HEK293 (cell line): ENCODE measurements around the gene NMS.

ENCODE experiments used
- CTCF ChIA-PET: fragments of 350-600 bp; formaldehyde crosslinking; extraction: SDS; loops from one replicate; lab custom pipeline; 2021; ENCODE audit warnings: antibody characterized with exemption; lab: Yijun Ruan, JAX
- POLR2A ChIA-PET: fragments of 300-600 bp; formaldehyde crosslinking; extraction: SDS; loops from one replicate; lab custom pipeline; 2020; ENCODE audit warnings: antibody characterized with exemption, inconsistent platforms; lab: Yijun Ruan, JAX
- H3K27ac ChIP-seq: fragments of 200-500 bp; sonication (Bioruptor generic); 2 replicates; pipeline ENCODE4 v1.5.1; 2014; ENCODE audit warnings: low read depth, low read length, control low read depth, inconsistent platforms; ENCODE audit errors: extremely low read depth
- H3K36me3 ChIP-seq, 2 experiments: fragments of 200-500 bp in 1 of 2; sonication (Bioruptor generic) in 1 of 2; 1 replicate in 1 of 2; 2 replicates in 1 of 2; pipeline ENCODE4 v1.5.1; 2014 to 2017; ENCODE audit warnings: inconsistent platforms in 2 of 2, low read length in 2 of 2; ENCODE audit not compliant: control insufficient read depth in 2 of 2, insufficient read depth in 1 of 2
- H3K4me1 ChIP-seq: fragments of 200-500 bp; sonication (Bioruptor generic); 2 replicates; pipeline ENCODE4 v1.5.1; 2014; ENCODE audit warnings: mild to moderate bottlenecking, low read length, inconsistent platforms; ENCODE audit not compliant: control insufficient read depth, insufficient read depth
- H3K4me3 ChIP-seq: 2 replicates; pipeline ENCODE4 v1.5.1; 2011; ENCODE audit warnings: low read depth, mild to moderate bottlenecking, control low read depth, low read length, moderate library complexity
- H3K9me3 ChIP-seq: fragments of 200-500 bp; sonication (Bioruptor generic); 2 replicates; pipeline ENCODE4 v1.5.1; 2014; ENCODE audit warnings: low read depth, low read length, inconsistent platforms; ENCODE audit not compliant: control insufficient read depth, insufficient read depth
- GFI1B ChIP-seq: fragments of 450-650 bp; formaldehyde crosslinking; IDR thresholded peaks from 2 replicates; pipeline ENCODE4 v1.5.1; 2016; ENCODE audit warnings: missing biosample characterization, missing genetic modification characterization
- GLIS1 ChIP-seq: fragments of 450-650 bp; formaldehyde crosslinking; IDR thresholded peaks from 2 replicates; pipeline ENCODE4 v1.5.1; 2016; ENCODE audit warnings: missing biosample characterization, missing genetic modification characterization
- SP3 ChIP-seq: fragments of 450-650 bp; formaldehyde crosslinking; IDR thresholded peaks from 2 replicates; pipeline ENCODE4 v1.5.1; 2016; ENCODE audit warnings: missing biosample characterization, missing genetic modification characterization
- TCF7L2 ChIP-seq: IDR thresholded peaks from 2 replicates; pipeline ENCODE4 v1.6.1; 2011; ENCODE audit warnings: low read depth, mild to moderate bottlenecking, inconsistent platforms, low read length, moderate library complexity, borderline replicate concordance
- WT1 ChIP-seq: fragments of 450-650 bp; formaldehyde crosslinking; IDR thresholded peaks from 2 replicates; pipeline ENCODE4 v1.5.1; 2016; ENCODE audit warnings: missing biosample characterization, missing genetic modification characterization
- ZBTB48 ChIP-seq: fragments of 450-650 bp; formaldehyde crosslinking; IDR thresholded peaks from 2 replicates; pipeline ENCODE4 v1.5.1; 2016; ENCODE audit warnings: missing biosample characterization, missing genetic modification characterization
- ZBTB7A ChIP-seq: fragments of 450-650 bp; formaldehyde crosslinking; IDR thresholded peaks from 2 replicates; pipeline ENCODE4 v1.5.1; 2016; ENCODE audit warnings: low read depth, missing biosample characterization, missing genetic modification characterization
- ZFP3 ChIP-seq: fragments of 450-650 bp; formaldehyde crosslinking; IDR thresholded peaks from 2 replicates; pipeline ENCODE4 v1.5.1; 2016; ENCODE audit warnings: low read depth, missing biosample characterization, missing genetic modification characterization
- ZFP41 ChIP-seq: fragments of 450-650 bp; formaldehyde crosslinking; IDR thresholded peaks from 2 replicates; pipeline ENCODE4 v1.5.1; 2016; ENCODE audit warnings: missing biosample characterization, missing genetic modification characterization, borderline replicate concordance
- ZNF121 ChIP-seq: fragments of 450-650 bp; formaldehyde crosslinking; IDR thresholded peaks from 2 replicates; pipeline ENCODE4 v1.5.1; 2016; ENCODE audit warnings: missing biosample characterization, missing genetic modification characterization
- ZNF184 ChIP-seq: fragments of 450-650 bp; IDR thresholded peaks from 2 replicates; pipeline ENCODE4 v1.5.1; 2018; ENCODE audit warnings: missing biosample characterization, mild to moderate bottlenecking, missing genetic modification characterization
- ZNF23 ChIP-seq: fragments of 450-650 bp; formaldehyde crosslinking; IDR thresholded peaks from 2 replicates; pipeline ENCODE4 v1.5.1; 2016; ENCODE audit warnings: missing biosample characterization, missing genetic modification characterization, borderline replicate concordance
- ZNF239 ChIP-seq: fragments of 450-650 bp; formaldehyde crosslinking; IDR thresholded peaks from 2 replicates; pipeline ENCODE4 v1.5.1; 2016; ENCODE audit warnings: missing biosample characterization, missing genetic modification characterization
- ZNF341 ChIP-seq: fragments of 450-650 bp; formaldehyde crosslinking; IDR thresholded peaks from 2 replicates; pipeline ENCODE4; 2016; ENCODE audit warnings: low read depth, missing biosample characterization, missing genetic modification characterization
- ZNF473 ChIP-seq: fragments of 450-650 bp; formaldehyde crosslinking; IDR thresholded peaks from 2 replicates; pipeline ENCODE4 v1.5.1; 2017; ENCODE audit warnings: missing biosample characterization, missing genetic modification characterization
- ZNF530 ChIP-seq: fragments of 450-650 bp; formaldehyde crosslinking; IDR thresholded peaks from 2 replicates; pipeline ENCODE4 v1.5.1; 2016; ENCODE audit warnings: low read depth, missing biosample characterization, missing genetic modification characterization
- ZNF561 ChIP-seq: fragments of 450-650 bp; IDR thresholded peaks from 2 replicates; pipeline ENCODE4 v1.5.1; 2018; ENCODE audit warnings: missing biosample characterization, missing genetic modification characterization, borderline replicate concordance
- ZNF596 ChIP-seq: fragments of 450-650 bp; IDR thresholded peaks from 2 replicates; pipeline ENCODE4 v1.5.0; 2018; ENCODE audit warnings: missing biosample characterization, mild to moderate bottlenecking, missing genetic modification characterization, moderate library complexity
- ZNF707 ChIP-seq: fragments of 450-650 bp; formaldehyde crosslinking; IDR thresholded peaks from 2 replicates; pipeline ENCODE4 v1.5.1; 2016; ENCODE audit warnings: missing biosample characterization, missing genetic modification characterization
- ZNF76 ChIP-seq: fragments of 450-650 bp; formaldehyde crosslinking; IDR thresholded peaks from 2 replicates; pipeline ENCODE4; 2016; ENCODE audit warnings: low read depth, missing biosample characterization, missing genetic modification characterization, borderline replicate concordance
- ZNF785 ChIP-seq: fragments of 450-650 bp; formaldehyde crosslinking; IDR thresholded peaks from 2 replicates; pipeline ENCODE4 v1.5.1; 2016; ENCODE audit warnings: missing biosample characterization, missing genetic modification characterization
- ZSCAN30 ChIP-seq: fragments of 450-650 bp; IDR thresholded peaks from 2 replicates; pipeline ENCODE4 v1.5.1; 2018; ENCODE audit warnings: missing biosample characterization, mild to moderate bottlenecking, missing genetic modification characterization, moderate library complexity
- TF ChIP-seq, protein P1 (sequence below): fragments of 450-650 bp; IDR thresholded peaks from 2 replicates; pipeline ENCODE4 v1.5.1; 2018; ENCODE audit warnings: missing biosample characterization, mild to moderate bottlenecking, missing genetic modification characterization
- TF ChIP-seq, protein P2 (sequence below): fragments of 450-650 bp; formaldehyde crosslinking; IDR thresholded peaks from 2 replicates; pipeline ENCODE4 v1.5.1; 2017; ENCODE audit warnings: missing biosample characterization, mild to moderate bottlenecking, missing genetic modification characterization, moderate library complexity
- TF ChIP-seq, protein P3 (sequence below): fragments of 450-650 bp; formaldehyde crosslinking; IDR thresholded peaks from 2 replicates; pipeline ENCODE4 v1.5.1; 2016; ENCODE audit warnings: missing biosample characterization, missing genetic modification characterization

Gene NMS

DNA sequence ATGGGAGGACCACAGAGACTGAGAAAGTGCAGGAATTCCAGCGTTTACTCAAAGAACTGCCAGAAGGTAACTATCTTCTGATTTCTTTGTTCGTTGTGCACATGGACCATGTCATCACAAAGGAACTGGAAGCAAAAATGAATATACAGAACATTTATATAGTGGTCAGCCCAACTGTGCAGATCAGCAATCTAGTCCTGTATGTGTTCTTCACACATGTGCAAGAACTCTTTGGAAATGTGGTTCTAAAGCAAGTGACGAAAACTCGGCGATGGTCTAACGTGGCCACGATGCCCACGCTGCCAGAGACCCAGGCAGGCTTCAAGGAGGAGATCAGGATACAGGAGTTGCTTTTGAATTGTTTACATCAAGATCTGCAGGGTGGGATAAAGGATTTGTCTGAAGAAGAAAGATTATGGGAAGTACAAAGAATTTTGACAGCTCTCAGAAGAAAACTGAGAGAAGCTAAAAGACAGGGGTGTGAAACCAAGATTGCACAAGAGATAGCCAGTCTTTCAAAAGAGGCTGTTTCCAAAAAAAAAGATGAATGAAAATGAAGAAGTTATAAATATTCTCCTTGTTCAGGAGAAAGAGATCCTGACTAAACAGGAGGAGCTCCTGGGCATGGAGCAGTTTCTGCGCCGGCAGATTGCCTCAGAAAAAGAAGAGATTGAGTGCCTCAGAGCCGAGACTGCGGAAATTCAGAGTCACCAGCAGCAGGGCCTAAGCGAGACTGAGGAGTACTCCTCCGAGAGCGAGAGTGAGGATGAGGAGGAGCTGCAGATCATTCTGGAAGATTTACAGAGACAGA lies 44.5 kb upstream of the NMS start (continued):
- TF ChIP-seq ZBTB48 (tag by site-specific recombination) = no peak
- no peak for TF ChIP-seq SP3 (tag by site-specific recombination)
- no peak for TF ChIP-seq ZNF785
- TF ChIP-seq ZNF121 (tag by site-specific recombination) = no peak
- no peak for TF ChIP-seq WT1 (tag by site-specific recombination)
- TF ChIP-seq ZNF707 = no peak
- TF ChIP-seq ZNF341 (tag by site-specific recombination) = no peak
- no peak for TF ChIP-seq GLIS1 (tag by site-specific recombination)
- TF ChIP-seq, all 188 proteins: peak for 0

DNA sequence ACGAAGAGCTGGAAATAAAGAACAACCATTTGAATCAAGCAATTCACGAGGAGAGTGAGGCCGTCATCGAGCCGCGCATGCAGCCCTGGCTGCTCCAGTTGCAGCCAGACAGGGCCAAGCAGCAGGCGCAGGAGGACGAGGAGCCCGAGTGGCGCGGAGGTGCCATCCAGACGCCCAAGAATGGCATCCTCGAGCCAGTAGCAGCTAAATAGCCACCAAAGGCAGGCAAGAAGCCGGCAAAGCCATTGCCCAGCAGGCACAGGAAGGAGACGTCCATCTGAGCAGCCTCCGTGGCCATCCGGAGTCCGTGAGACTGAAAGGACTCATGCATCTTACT lies 43.9 kb upstream of the NMS start:
- TF ChIP-seq ZFP3 (tag by site-specific recombination) (no peak), ZNF76 (tag by site-specific recombination) (no peak), GFI1B (tag by site-specific recombination) (no peak), ZNF184 (tag by site-specific recombination) (no peak), ZBTB7A (tag by site-specific recombination) (no peak), ZNF473 (tag by site-specific recombination) (no peak), ZNF23 (no peak), ZSCAN30 (tag by site-specific recombination) (no peak), TCF7L2 (no peak), ZNF596 (no peak), ZFP41 (tag by site-specific recombination) (no peak), ZNF530 (no peak)
- TF ChIP-seq, protein P1, sequence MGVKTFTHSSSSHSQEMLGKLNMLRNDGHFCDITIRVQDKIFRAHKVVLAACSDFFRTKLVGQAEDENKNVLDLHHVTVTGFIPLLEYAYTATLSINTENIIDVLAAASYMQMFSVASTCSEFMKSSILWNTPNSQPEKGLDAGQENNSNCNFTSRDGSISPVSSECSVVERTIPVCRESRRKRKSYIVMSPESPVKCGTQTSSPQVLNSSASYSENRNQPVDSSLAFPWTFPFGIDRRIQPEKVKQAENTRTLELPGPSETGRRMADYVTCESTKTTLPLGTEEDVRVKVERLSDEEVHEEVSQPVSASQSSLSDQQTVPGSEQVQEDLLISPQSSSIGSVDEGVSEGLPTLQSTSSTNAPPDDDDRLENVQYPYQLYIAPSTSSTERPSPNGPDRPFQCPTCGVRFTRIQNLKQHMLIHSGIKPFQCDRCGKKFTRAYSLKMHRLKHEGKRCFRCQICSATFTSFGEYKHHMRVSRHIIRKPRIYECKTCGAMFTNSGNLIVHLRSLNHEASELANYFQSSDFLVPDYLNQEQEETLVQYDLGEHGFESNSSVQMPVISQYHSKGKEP (tag by site-specific recombination) = no peak
- TF ChIP-seq, protein P2, sequence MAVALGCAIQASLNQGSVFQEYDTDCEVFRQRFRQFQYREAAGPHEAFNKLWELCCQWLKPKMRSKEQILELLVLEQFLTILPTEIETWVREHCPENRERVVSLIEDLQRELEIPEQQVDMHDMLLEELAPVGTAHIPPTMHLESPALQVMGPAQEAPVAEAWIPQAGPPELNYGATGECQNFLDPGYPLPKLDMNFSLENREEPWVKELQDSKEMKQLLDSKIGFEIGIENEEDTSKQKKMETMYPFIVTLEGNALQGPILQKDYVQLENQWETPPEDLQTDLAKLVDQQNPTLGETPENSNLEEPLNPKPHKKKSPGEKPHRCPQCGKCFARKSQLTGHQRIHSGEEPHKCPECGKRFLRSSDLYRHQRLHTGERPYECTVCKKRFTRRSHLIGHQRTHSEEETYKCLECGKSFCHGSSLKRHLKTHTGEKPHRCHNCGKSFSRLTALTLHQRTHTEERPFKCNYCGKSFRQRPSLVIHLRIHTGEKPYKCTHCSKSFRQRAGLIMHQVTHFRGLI = no peak
- Histone ChIP-seq H3K36me3 (no peaks in the 10 kb centered on the region), H3K4me1 (no peaks in the 10 kb centered on the region), H3K9me3 (no peaks in the 10 kb centered on the region), H3K27ac (no peak overlapping the region), H3K4me3 (no peak overlapping the region)
- ChIA-PET CTCF (interaction anchor here (0.6 to 2.2 kb wide), 2 partner anchors 8 to 47 kb away, joined by 3 to 10 read pairs; no protein-coding TSS in a partner anchor), POLR2A (no interaction called here)

DNA sequence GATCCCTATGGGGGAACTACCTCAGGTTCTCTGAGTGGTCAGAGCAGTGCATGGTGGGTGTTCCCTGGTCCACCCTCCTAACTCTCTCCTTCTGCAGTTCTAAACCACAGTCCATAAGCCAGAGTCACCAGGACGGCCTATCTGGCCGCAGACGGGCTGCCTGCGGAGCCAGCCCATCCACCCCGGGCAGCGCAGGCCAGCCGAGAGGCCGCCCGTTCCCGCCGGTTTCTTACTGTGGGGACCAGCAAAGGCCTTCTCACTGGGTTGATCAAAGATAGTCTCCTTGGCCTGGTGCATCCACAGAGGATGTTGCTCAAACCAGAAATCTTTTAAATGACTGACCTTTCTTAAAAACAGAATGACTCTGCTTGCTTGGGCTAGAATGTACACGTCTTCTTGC lies 43.2 kb upstream of the NMS start:
- POLR2A ChIA-PET = no interaction called here
- Histone ChIP-seq H3K36me3 (no peaks in the 10 kb centered on the region), H3K27ac (no peak overlapping the region), H3K9me3 (no peaks in the 10 kb centered on the region), H3K4me1 (no peaks in the 10 kb centered on the region), H3K4me3 (no peak overlapping the region)
- CTCF ChIA-PET = interaction anchor here (0.6 to 1.8 kb wide), 6 partner anchors 11 to 545 kb away, joined by 3 to 6 read pairs (median 4); no protein-coding TSS in a partner anchor
- TF ChIP-seq, protein P3, sequence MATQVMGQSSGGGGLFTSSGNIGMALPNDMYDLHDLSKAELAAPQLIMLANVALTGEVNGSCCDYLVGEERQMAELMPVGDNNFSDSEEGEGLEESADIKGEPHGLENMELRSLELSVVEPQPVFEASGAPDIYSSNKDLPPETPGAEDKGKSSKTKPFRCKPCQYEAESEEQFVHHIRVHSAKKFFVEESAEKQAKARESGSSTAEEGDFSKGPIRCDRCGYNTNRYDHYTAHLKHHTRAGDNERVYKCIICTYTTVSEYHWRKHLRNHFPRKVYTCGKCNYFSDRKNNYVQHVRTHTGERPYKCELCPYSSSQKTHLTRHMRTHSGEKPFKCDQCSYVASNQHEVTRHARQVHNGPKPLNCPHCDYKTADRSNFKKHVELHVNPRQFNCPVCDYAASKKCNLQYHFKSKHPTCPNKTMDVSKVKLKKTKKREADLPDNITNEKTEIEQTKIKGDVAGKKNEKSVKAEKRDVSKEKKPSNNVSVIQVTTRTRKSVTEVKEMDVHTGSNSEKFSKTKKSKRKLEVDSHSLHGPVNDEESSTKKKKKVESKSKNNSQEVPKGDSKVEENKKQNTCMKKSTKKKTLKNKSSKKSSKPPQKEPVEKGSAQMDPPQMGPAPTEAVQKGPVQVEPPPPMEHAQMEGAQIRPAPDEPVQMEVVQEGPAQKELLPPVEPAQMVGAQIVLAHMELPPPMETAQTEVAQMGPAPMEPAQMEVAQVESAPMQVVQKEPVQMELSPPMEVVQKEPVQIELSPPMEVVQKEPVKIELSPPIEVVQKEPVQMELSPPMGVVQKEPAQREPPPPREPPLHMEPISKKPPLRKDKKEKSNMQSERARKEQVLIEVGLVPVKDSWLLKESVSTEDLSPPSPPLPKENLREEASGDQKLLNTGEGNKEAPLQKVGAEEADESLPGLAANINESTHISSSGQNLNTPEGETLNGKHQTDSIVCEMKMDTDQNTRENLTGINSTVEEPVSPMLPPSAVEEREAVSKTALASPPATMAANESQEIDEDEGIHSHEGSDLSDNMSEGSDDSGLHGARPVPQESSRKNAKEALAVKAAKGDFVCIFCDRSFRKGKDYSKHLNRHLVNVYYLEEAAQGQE (tag by site-specific recombination) = no peak
- TF ChIP-seq ZNF239 (tag by site-specific recombination) (no peak), ZNF561 (tag by site-specific recombination) (no peak)
